H1 (cell line): ENCODE results near the gene NT5M.

Experiments used
- CEBPB ChIP-seq: IDR thresholded peaks from 2 replicates; pipeline ENCODE4 v1.6.1; 2012; ENCODE audit warnings: low read depth, low read length
- CHD2 ChIP-seq: IDR thresholded peaks from 2 replicates; pipeline ENCODE4 v1.6.1; 2012; ENCODE audit warnings: low read length, improper control_type of control experiment
- EP300 ChIP-seq, 2 experiments: IDR thresholded peaks; 1 replicate in 1 of 2; 2 replicates in 1 of 2; pipeline ENCODE4 v1.6.1; 2011 to 2012; ENCODE audit warnings: low read depth in 2 of 2, low read length in 2 of 2, mild to moderate bottlenecking in 2 of 2, borderline replicate concordance in 1 of 2, inconsistent platforms in 1 of 2, moderate library complexity in 1 of 2
- EZH2 ChIP-seq: fragments of 200-600 bp; sonication (generic); IDR thresholded peaks from 2 replicates; pipeline ENCODE4 v1.7.1; 2012; ENCODE audit warnings: low read depth, mild to moderate bottlenecking, moderate library complexity, low read length, inconsistent platforms; ENCODE audit not compliant: severe bottlenecking
- TF ChIP-seq, protein P1 (sequence below): IDR thresholded peaks from 2 replicates; pipeline ENCODE4 v1.6.1; 2011; ENCODE audit warnings: low read length, improper control_type of control experiment

- no peak for TF ChIP-seq CHD2
- TF ChIP-seq, protein P1, sequence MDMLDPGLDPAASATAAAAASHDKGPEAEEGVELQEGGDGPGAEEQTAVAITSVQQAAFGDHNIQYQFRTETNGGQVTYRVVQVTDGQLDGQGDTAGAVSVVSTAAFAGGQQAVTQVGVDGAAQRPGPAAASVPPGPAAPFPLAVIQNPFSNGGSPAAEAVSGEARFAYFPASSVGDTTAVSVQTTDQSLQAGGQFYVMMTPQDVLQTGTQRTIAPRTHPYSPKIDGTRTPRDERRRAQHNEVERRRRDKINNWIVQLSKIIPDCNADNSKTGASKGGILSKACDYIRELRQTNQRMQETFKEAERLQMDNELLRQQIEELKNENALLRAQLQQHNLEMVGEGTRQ = no peak
- TF ChIP-seq EZH2 = no peak
- TF ChIP-seq CEBPB = no peak
- no peak for TF ChIP-seq EP300 (IDR thresholded peaks at IDR 0.05; ENCODE audit: borderline replicate concordance in 1 of 2, low read depth in 2 of 2, low read length in 2 of 2)
Measured at GRCh38 chr17:17354560-17355349, 51.6 kb downstream of the NT5M start.
